ENCODE data around the gene ITCH.

- TF ChIP-seq POLR2A (IDR thresholded peaks at IDR 0.05; ENCODE audit: low read depth, low read length) (no peak), POLR2AphosphoS5 (IDR thresholded peaks at IDR 0.05; ENCODE audit: low read depth, low read length) (no peak), TAF1 (IDR thresholded peaks at IDR 0.05; ENCODE audit: low read depth, low read length) (no peak), SPI1 (IDR thresholded peaks at IDR 0.05; ENCODE audit: low read depth, low read length) (no peak), POU2F2 (IDR thresholded peaks at IDR 0.05; ENCODE audit: low read depth, low read length) (no peak)
Measured at GRCh38 chr20:34540596-34541263, 177.7 kb downstream of the ITCH start.

Data from GM12891 (cell line).